Measurements from ENCODE around the gene DAP. TPM values are rescaled to one million over a fixed set of nuclear protein-coding genes. Genes with fewer than 3 reads are reported as not detected.

The DAP gene
- total and polyA plus RNA-seq, 2 donors (not counting 1 experiment from before 2014, with no cell fraction given), result 56.6 to 158 TPM

GRCh38 chr5:10727861-10728260 lies 33.2 kb downstream of the DAP start:
- H3K79me2 ChIP-seq (ENCODE audit: control insufficient read depth, insufficient read depth, low read length), result peaks cover 19% of the 10 kb centered on the region
- no peak overlapping the region for H3K27ac ChIP-seq (ENCODE audit: insufficient read depth, low read length)
- no peak for DNase-seq (ENCODE audit: low read depth in 2 of 2)
- no peak overlapping the region for H3K4me2 ChIP-seq (ENCODE audit: extremely low read depth, insufficient read depth, low read length)
- no peaks in the 10 kb centered on the region for H3K27me3 ChIP-seq (ENCODE audit: control insufficient read depth, insufficient read depth, low read length)
- H3K9ac ChIP-seq (ENCODE audit: insufficient read depth, low read length), result no peak overlapping the region
- no peaks in the 10 kb centered on the region for H4K20me1 ChIP-seq (ENCODE audit: control insufficient read depth, extremely low read depth, insufficient read depth, low read length)
- TF ChIP-seq EZH2 (IDR thresholded peaks at IDR 0.05; ENCODE audit: low read length, missing control alignments), result no peak
- H3K9me3 ChIP-seq (ENCODE audit: control insufficient read depth, insufficient read depth, low read depth, low read length), result no peaks in the 10 kb centered on the region
- H3K4me1 ChIP-seq (ENCODE audit: control insufficient read depth, extremely low read depth, insufficient read depth, low read length), result peaks cover 22% of the 10 kb centered on the region
- peaks cover 5% of the 10 kb centered on the region for H3K36me3 ChIP-seq (ENCODE audit: control insufficient read depth, insufficient read depth, low read length)
- no peak overlapping the region for H3K4me3 ChIP-seq (replicated peaks in 1 of 4; ENCODE audit: control extremely low read depth in 1 of 4, insufficient read depth in 1 of 4, low read depth in 3 of 4, low read length in 4 of 4)
- H2AFZ ChIP-seq (ENCODE audit: low read length), result no peak overlapping the region

GRCh38 chr5:10726913-10727517 lies 34.0 kb downstream of the DAP start:
- TF ChIP-seq EZH2 (IDR thresholded peaks at IDR 0.05; ENCODE audit: low read length, missing control alignments), result no peak
- no peak for TF ChIP-seq CTCF (conservative IDR thresholded peaks at IDR 0.05 in 1 of 2, IDR thresholded peaks at IDR 0.05 in 1 of 2; ENCODE audit: low read depth in 1 of 2, low read length in 2 of 2)
- H3K36me3 ChIP-seq (ENCODE audit: control insufficient read depth, insufficient read depth, low read length), result peaks cover 5% of the 10 kb centered on the region
- H3K4me1 ChIP-seq (ENCODE audit: control insufficient read depth, extremely low read depth, insufficient read depth, low read length), result peaks cover 22% of the 10 kb centered on the region
- no peak overlapping the region for H3K9ac ChIP-seq (ENCODE audit: insufficient read depth, low read length)
- H3K27ac ChIP-seq (ENCODE audit: insufficient read depth, low read length), result peak overlapping the region; percentile 19
- no peak overlapping the region for H2AFZ ChIP-seq (ENCODE audit: low read length)
- no peaks in the 10 kb centered on the region for H4K20me1 ChIP-seq (ENCODE audit: control insufficient read depth, extremely low read depth, insufficient read depth, low read length)
- no peak overlapping the region for H3K4me3 ChIP-seq (replicated peaks in 1 of 4; ENCODE audit: control extremely low read depth in 1 of 4, insufficient read depth in 1 of 4, low read depth in 3 of 4, low read length in 4 of 4)
- H3K9me3 ChIP-seq (ENCODE audit: control insufficient read depth, insufficient read depth, low read depth, low read length), result no peaks in the 10 kb centered on the region
- H3K79me2 ChIP-seq (ENCODE audit: control insufficient read depth, insufficient read depth, low read length), result peaks cover 22% of the 10 kb centered on the region
- DNase-seq (ENCODE audit: low read depth in 2 of 2), result no peak
- H3K4me2 ChIP-seq (ENCODE audit: extremely low read depth, insufficient read depth, low read length), result no peak overlapping the region
- no peaks in the 10 kb centered on the region for H3K27me3 ChIP-seq (ENCODE audit: control insufficient read depth, insufficient read depth, low read length)

GRCh38 chr5:10726179-10726912 lies 34.7 kb downstream of the DAP start:
- Histone ChIP-seq H3K9me3 (ENCODE audit: control insufficient read depth, insufficient read depth, low read depth, low read length) (no peaks in the 10 kb centered on the region), H3K27ac (ENCODE audit: insufficient read depth, low read length) (peak overlapping the region; percentile 89), H3K4me3 (replicated peaks in 1 of 4; ENCODE audit: control extremely low read depth in 1 of 4, insufficient read depth in 1 of 4, low read depth in 3 of 4, low read length in 4 of 4) (no peak overlapping the region), H3K79me2 (ENCODE audit: control insufficient read depth, insufficient read depth, low read length) (peaks cover 26% of the 10 kb centered on the region), H3K9ac (ENCODE audit: insufficient read depth, low read length) (no peak overlapping the region), H3K27me3 (ENCODE audit: control insufficient read depth, insufficient read depth, low read length) (no peaks in the 10 kb centered on the region), H3K4me2 (ENCODE audit: extremely low read depth, insufficient read depth, low read length) (no peak overlapping the region), H4K20me1 (ENCODE audit: control insufficient read depth, extremely low read depth, insufficient read depth, low read length) (no peaks in the 10 kb centered on the region), H2AFZ (ENCODE audit: low read length) (no peak overlapping the region), H3K4me1 (ENCODE audit: control insufficient read depth, extremely low read depth, insufficient read depth, low read length) (peaks cover 22% of the 10 kb centered on the region), H3K36me3 (ENCODE audit: control insufficient read depth, insufficient read depth, low read length) (peaks cover 2% of the 10 kb centered on the region)
- peak; percentile 31 to 77 for DNase-seq (ENCODE audit: low read depth in 2 of 2)
- TF ChIP-seq EZH2 (IDR thresholded peaks at IDR 0.05; ENCODE audit: low read length, missing control alignments), result no peak
- TF ChIP-seq CTCF (conservative IDR thresholded peaks at IDR 0.05 in 1 of 2, IDR thresholded peaks at IDR 0.05 in 1 of 2; ENCODE audit: low read depth in 1 of 2, low read length in 2 of 2), result no peak

All from fibroblast of lung (primary cell).